H1 (cell line): ENCODE data around the gene TPRX1.

Experiments used
- CREB1 ChIP-seq: IDR thresholded peaks from 2 replicates; pipeline ENCODE4 v1.6.1; 2012; ENCODE audit warnings: inconsistent platforms
- EZH2 ChIP-seq: fragments of 200-600 bp; sonication (generic); IDR thresholded peaks from 2 replicates; pipeline ENCODE4 v1.7.1; 2012; ENCODE audit warnings: low read depth, mild to moderate bottlenecking, moderate library complexity, low read length, inconsistent platforms; ENCODE audit not compliant: severe bottlenecking
- MAFK ChIP-seq: IDR thresholded peaks from 2 replicates; pipeline ENCODE4 v1.6.1; 2012; ENCODE audit warnings: low read depth, mild to moderate bottlenecking, improper control_type of control experiment, low read length
- RAD21 ChIP-seq, 2 experiments: IDR thresholded peaks in 1 of 2; conservative IDR thresholded peaks in 1 of 2; 2 replicates each; pipeline ENCODE4 v1.6.1; 2011; ENCODE audit warnings: low read depth in 2 of 2, low read length in 2 of 2, improper control_type of control experiment in 1 of 2, inconsistent platforms in 1 of 2, mild to moderate bottlenecking in 1 of 2, moderate library complexity in 1 of 2
- SIN3A ChIP-seq, 2 experiments: IDR thresholded peaks in 1 of 2; conservative IDR thresholded peaks in 1 of 2; 2 replicates each; pipeline ENCODE4 v1.6.1; 2011 to 2012; ENCODE audit warnings: low read length in 2 of 2, improper control_type of control experiment in 1 of 2, low read depth in 1 of 2, mild to moderate bottlenecking in 1 of 2
- TF ChIP-seq, protein P1 (sequence below), 3 experiments: IDR thresholded peaks; 1 replicate in 2 of 3; 2 replicates in 1 of 3; pipeline versions ENCODE4 v1.5.1 to v1.6.1; 2011; ENCODE audit warnings: low read length in 3 of 3, mild to moderate bottlenecking in 3 of 3, inconsistent platforms in 2 of 3, low read depth in 1 of 3, moderate library complexity in 1 of 3; ENCODE audit not compliant: insufficient read depth in 1 of 3; ENCODE audit errors: control extremely low read depth in 1 of 3

GRCh38 chr19:47836038-47836437 is 31.7 kb upstream of the TPRX1 start:
- TF ChIP-seq, protein P1, sequence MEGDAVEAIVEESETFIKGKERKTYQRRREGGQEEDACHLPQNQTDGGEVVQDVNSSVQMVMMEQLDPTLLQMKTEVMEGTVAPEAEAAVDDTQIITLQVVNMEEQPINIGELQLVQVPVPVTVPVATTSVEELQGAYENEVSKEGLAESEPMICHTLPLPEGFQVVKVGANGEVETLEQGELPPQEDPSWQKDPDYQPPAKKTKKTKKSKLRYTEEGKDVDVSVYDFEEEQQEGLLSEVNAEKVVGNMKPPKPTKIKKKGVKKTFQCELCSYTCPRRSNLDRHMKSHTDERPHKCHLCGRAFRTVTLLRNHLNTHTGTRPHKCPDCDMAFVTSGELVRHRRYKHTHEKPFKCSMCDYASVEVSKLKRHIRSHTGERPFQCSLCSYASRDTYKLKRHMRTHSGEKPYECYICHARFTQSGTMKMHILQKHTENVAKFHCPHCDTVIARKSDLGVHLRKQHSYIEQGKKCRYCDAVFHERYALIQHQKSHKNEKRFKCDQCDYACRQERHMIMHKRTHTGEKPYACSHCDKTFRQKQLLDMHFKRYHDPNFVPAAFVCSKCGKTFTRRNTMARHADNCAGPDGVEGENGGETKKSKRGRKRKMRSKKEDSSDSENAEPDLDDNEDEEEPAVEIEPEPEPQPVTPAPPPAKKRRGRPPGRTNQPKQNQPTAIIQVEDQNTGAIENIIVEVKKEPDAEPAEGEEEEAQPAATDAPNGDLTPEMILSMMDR (IDR thresholded peaks at IDR 0.05; ENCODE audit: control extremely low read depth in 1 of 3, insufficient read depth in 1 of 3, low read depth in 1 of 3, low read length in 3 of 3) = no peak
- TF ChIP-seq EZH2 = no peak
- no peak for TF ChIP-seq RAD21 (IDR thresholded peaks at IDR 0.05 in 1 of 2, conservative IDR thresholded peaks at IDR 0.05 in 1 of 2; ENCODE audit: low read depth in 2 of 2, low read length in 2 of 2)
- TF ChIP-seq CREB1 = no peak
- TF ChIP-seq MAFK = no peak
- TF ChIP-seq SIN3A (conservative IDR thresholded peaks at IDR 0.05 in 1 of 2, IDR thresholded peaks at IDR 0.05 in 1 of 2; ENCODE audit: low read depth in 1 of 2, low read length in 2 of 2) = no peak
